HG02588 (cell line): Measurements from ENCODE around the gene SLC6A13.
"Not testable (repeated sequence)": the region's sequence is repeated elsewhere in the genome, so short reads cannot be mapped to it uniquely, and the experiment has no call there.

Experiments
- ATAC-seq: cut with Tn5 transposase; IDR thresholded peaks from one replicate; pipeline ENCODE4 v1.9.1; 2021; ENCODE audit warnings: mild to moderate bottlenecking, moderate library complexity; ENCODE audit not compliant: unreplicated experiment

The SLC6A13 gene

GRCh38 chr12:218221-218620 lies 44.4 kb downstream of the SLC6A13 start:
- ATAC-seq, result no peak

GRCh38 chr12:217029-217428 lies 45.6 kb downstream of the SLC6A13 start:
- ATAC-seq, result not testable (repeated sequence)

- no peak for ATAC-seq
Observed at GRCh38 chr12:215116-215515, 47.5 kb downstream of the SLC6A13 start.

- no peak for ATAC-seq
Observed at GRCh38 chr12:214003-214741, 48.5 kb downstream of the SLC6A13 start, which contains the start of gene SLC6A12. SLC6A12 (minus strand) TSS chr12:214157; CDS start chr12:209986, 4,171 bp downstream.

GRCh38 chr12:213527-213932 lies 49.1 kb downstream of the SLC6A13 start:
- no peak for ATAC-seq

GRCh38 chr12:212715-213526 lies 49.7 kb downstream of the SLC6A13 start:
- ATAC-seq, result no peak

GRCh38 chr12:212415-212714 lies 50.3 kb downstream of the SLC6A13 start:
- ATAC-seq, result no peak

- no peak for ATAC-seq
Observed at GRCh38 chr12:211639-212414, 50.8 kb downstream of the SLC6A13 start.

GRCh38 chr12:211142-211465 lies 51.5 kb downstream of the SLC6A13 start:
- ATAC-seq, result no peak

- ATAC-seq, result no peak
Observed at GRCh38 chr12:210277-211141, 52.1 kb downstream of the SLC6A13 start.

- ATAC-seq, result no peak
Observed at GRCh38 chr12:209851-210250, 52.8 kb downstream of the SLC6A13 start.

- ATAC-seq, result no peak
Observed at GRCh38 chr12:209246-209645, 53.4 kb downstream of the SLC6A13 start.

GRCh38 chr12:208813-209212 lies 53.8 kb downstream of the SLC6A13 start:
- no peak for ATAC-seq

- no peak for ATAC-seq
Observed at GRCh38 chr12:207804-208203, 54.8 kb downstream of the SLC6A13 start.

- ATAC-seq, result no peak
Observed at GRCh38 chr12:206746-207440, 55.7 kb downstream of the SLC6A13 start.

- no peak for ATAC-seq
Observed at GRCh38 chr12:205026-205425, 57.6 kb downstream of the SLC6A13 start.

GRCh38 chr12:204261-204678 lies 58.4 kb downstream of the SLC6A13 start:
- ATAC-seq, result no peak

- ATAC-seq, result no peak
Observed at GRCh38 chr12:203462-204260, 59.0 kb downstream of the SLC6A13 start.

- no peak for ATAC-seq
Observed at GRCh38 chr12:203074-203461, 59.6 kb downstream of the SLC6A13 start.
